CD4-positive, alpha-beta T cell treated with Interleukin-2 at 100 ng/mL for 4 hours (primary cell): Measurements from ENCODE around the gene CREB3.

Experiments used
- DNase-seq: peaks from one replicate; pipeline ENCODE4 v3.0.0-alpha.2; 2020; ENCODE audit warnings: low spot score

The CREB3 gene

GRCh38 chr9:35776018-35776417, 43.6 kb downstream of the CREB3 start:
- DNase-seq = no peak

- no peak for DNase-seq
Measured at GRCh38 chr9:35778496-35778895, 46.0 kb downstream of the CREB3 start.

- DNase-seq = no peak
Measured at GRCh38 chr9:35781066-35781465, 48.6 kb downstream of the CREB3 start.

- DNase-seq = no peak
Measured at GRCh38 chr9:35783418-35783817, 51.0 kb downstream of the CREB3 start.
